Inflammatory macrophage (primary cell): ENCODE data around the gene IRX2.

Experiments used
- DNase-seq, 2 donors: peaks; one replicate each; pipeline ENCODE4 v3.0.0-alpha.2; 2020 to 2022
- total RNA-seq, 18 experiments: gene quantifications; one replicate each; lab custom pipeline; 2026; ENCODE audit warnings: mixed read lengths in 6 of 18, inconsistent platforms in 2 of 18; lab: John Stamatoyannopoulos, UW

Gene IRX2
- 0 to 0.13 (median 0) reads per million in 18 experiments for total RNA-seq

GRCh38 chr5:2751592-2752021, at the start of gene IRX2:
IRX2 (minus strand) TSS chr5:2751677; CDS start chr5:2751413, 264 bp downstream.
- DNase-seq: no peak

- no peak for DNase-seq
These were observed 48.6 kb upstream of the IRX2 start for GRCh38 chr5:2800035-2800434.

GRCh38 chr5:2797981-2798380, 46.5 kb upstream of the IRX2 start:
- DNase-seq: no peak

- no peak for DNase-seq
These were observed 45.7 kb upstream of the IRX2 start for GRCh38 chr5:2797160-2797559.

- DNase-seq: no peak
These were observed 31.7 kb upstream of the IRX2 start for GRCh38 chr5:2783223-2783622.

- DNase-seq: no peak
These were observed 31.2 kb upstream of the IRX2 start for GRCh38 chr5:2782658-2783057.

- DNase-seq: no peak
These were observed 29.1 kb upstream of the IRX2 start for GRCh38 chr5:2780421-2781171.

GRCh38 chr5:2779459-2779858, 28.0 kb upstream of the IRX2 start:
- DNase-seq: no peak

GRCh38 chr5:2776337-2777302, 25.1 kb upstream of the IRX2 start:
- no peak for DNase-seq

- DNase-seq: no peak
These were observed 21.9 kb upstream of the IRX2 start for GRCh38 chr5:2773327-2773726.

- DNase-seq: no peak
These were observed 15.6 kb upstream of the IRX2 start for GRCh38 chr5:2767089-2767488.

GRCh38 chr5:2764581-2764980, 13.1 kb upstream of the IRX2 start:
- no peak for DNase-seq

GRCh38 chr5:2763533-2763794, 12.0 kb upstream of the IRX2 start:
- DNase-seq: no peak

GRCh38 chr5:2762744-2763532, 11.5 kb upstream of the IRX2 start:
- no peak for DNase-seq

GRCh38 chr5:2761921-2762488, 10.5 kb upstream of the IRX2 start:
- DNase-seq: no peak

GRCh38 chr5:2759696-2760461, 8.4 kb upstream of the IRX2 start:
- DNase-seq: no peak

GRCh38 chr5:2759091-2759490, 7.6 kb upstream of the IRX2 start:
- DNase-seq: no peak

GRCh38 chr5:2758632-2759031, 7.2 kb upstream of the IRX2 start:
- no peak for DNase-seq

GRCh38 chr5:2757563-2758351, 6.3 kb upstream of the IRX2 start:
- DNase-seq: peak; percentile 17 to 39

GRCh38 chr5:2756211-2757152, 5.0 kb upstream of the IRX2 start:
- no peak for DNase-seq
